Left lung (tissue), 10 donors: Measurements from ENCODE around the gene SSNA1. TPM values are rescaled to one million over a fixed set of nuclear protein-coding genes. Genes with fewer than 3 reads are reported as not detected.

Experiments
- ATAC-seq: fragments of 200-7000 bp; cut with Tn5 transposase; one replicate; pipeline ENCODE4 v1.9.1; 2020; ENCODE audit warnings: moderate library complexity
- DNase-seq, 4 donors: peaks; one replicate each; pipeline ENCODE4 v3.0.0-alpha.2; 2013 to 2020
- H3K27ac ChIP-seq, 2 donors: fragments of 200-600 bp; sonication (generic) in 1 of 2; one replicate each; pipeline versions ENCODE4 v1.5.0 to v1.8.0; 2020 to 2021
- H3K27me3 ChIP-seq, 2 donors: fragments of 200-600 bp; sonication (generic) in 1 of 2; one replicate each; pipeline versions ENCODE4 v1.5.0 to v1.8.0; 2020 to 2021
- H3K36me3 ChIP-seq, 2 donors: fragments of 200-600 bp; sonication (generic) in 1 of 2; one replicate each; pipeline versions ENCODE4 v1.5.0 to v1.8.0; 2020 to 2021
- H3K4me1 ChIP-seq, 2 donors: fragments of 200-600 bp; one replicate each; pipeline ENCODE4 v1.8.0; 2021
- H3K4me3 ChIP-seq, 2 donors: fragments of 200-600 bp; sonication (generic) in 1 of 2; one replicate each; pipeline versions ENCODE4 v1.5.0 to v1.8.0; 2020 to 2021; ENCODE audit warnings: mild to moderate bottlenecking in 1 of 2
- H3K9me3 ChIP-seq, 2 donors: fragments of 200-600 bp; sonication (generic) in 1 of 2; one replicate each; pipeline versions ENCODE4 v1.5.0 to v1.8.0; 2020 to 2021
- CTCF ChIP-seq, 2 donors: fragments of 200-600 bp; sonication (generic) in 1 of 2; IDR thresholded peaks; one replicate each; pipeline versions ENCODE4 v1.5.0 to v1.8.0; 2021; ENCODE audit warnings: antibody characterized with exemption in 2 of 2
- intact Hi-C, 2 donors: fragments of 100-400 bp; cut with DNase I; formaldehyde crosslinking; loops; one replicate each; pipeline versions ENCODE4 v1.11.2 to v1.14.2; 2022
- polyA plus RNA-seq, 6 donors: library from polyadenylated mRNA; unstranded; fragments of 120-200 nt; gene quantifications; one replicate each; pipeline ENCODE4 v1.2.1, GENCODE V29; 2013; ENCODE audit not compliant: insufficient read length in 6 of 6
- total RNA-seq, 2 donors: library from RNA; stranded (reverse); fragmentation: NEBNext Ultra II Directional; extraction: Animal tissue kit (Norgen Biotek cat#: 25700); gene quantifications; one replicate each; pipeline ENCODE4 v1.2.1, GENCODE V29; 2021
- donor health status: DM: no; HTN: yes; CAD: no.
- donor health status: DM: no; HTN: no; CAD: no.

Gene SSNA1
- total and polyA plus RNA-seq, 8 donors: 38.7 to 68.0 (median 53.3) TPM

GRCh38 chr9:137229903-137230704 lies 41.6 kb downstream of the SSNA1 start:
- no peaks in the 10 kb centered on the region for H3K9me3 ChIP-seq
- DNase-seq: no peak
- no peak for ATAC-seq
- no peak for TF ChIP-seq CTCF (IDR thresholded peaks at IDR 0.05)
- intact Hi-C loops: loop anchor here in 1 of 2 donors (2.0 kb wide), 1 partner anchor 107 kb away; no protein-coding TSS in a partner anchor
- peaks cover 3 to 16% of the 10 kb centered on the region in 2 donors for H3K4me1 ChIP-seq
- H3K27ac ChIP-seq: no peak overlapping the region
- H3K36me3 ChIP-seq: no peaks in the 10 kb centered on the region
- peaks cover 0 to 85% of the 10 kb centered on the region in 2 donors for H3K27me3 ChIP-seq
- no peak overlapping the region for H3K4me3 ChIP-seq

GRCh38 chr9:137230705-137231371 lies 42.4 kb downstream of the SSNA1 start, which contains the start of gene SLC34A3:
Gene SLC34A3, plus strand, starts transcription at chr9:137230901. Its CDS starts 802 bp downstream, at chr9:137231703.
- ATAC-seq (no peak), DNase-seq (no peak)
- Histone ChIP-seq H3K27me3 (peaks cover 0 to 92% of the 10 kb centered on the region in 2 donors), H3K27ac (no peak within 1 kb of the TSS), H3K9me3 (no peaks in the 10 kb centered on the region), H3K36me3 (no peaks in the 10 kb centered on the region), H3K4me3 (no peak within 1 kb of the TSS), H3K4me1 (peaks cover 3 to 17% of the 10 kb centered on the region in 2 donors)
- no peak for TF ChIP-seq CTCF (IDR thresholded peaks at IDR 0.05)
- intact Hi-C loops: loop anchor here in 1 of 2 donors (2.0 kb wide), 1 partner anchor 108 kb away; no protein-coding TSS in a partner anchor

GRCh38 chr9:137231372-137232039 lies 43.0 kb downstream of the SSNA1 start:
- H3K4me1 ChIP-seq: peaks cover 6 to 18% of the 10 kb centered on the region in 2 donors
- intact Hi-C loops: loop anchor here in 1 of 2 donors (2.0 kb wide), 1 partner anchor 109 kb away; no protein-coding TSS in a partner anchor
- H3K27me3 ChIP-seq: peaks cover 0 to 94% of the 10 kb centered on the region in 2 donors
- no peak for TF ChIP-seq CTCF (IDR thresholded peaks at IDR 0.05)
- no peak for ATAC-seq
- no peaks in the 10 kb centered on the region for H3K36me3 ChIP-seq
- H3K9me3 ChIP-seq: no peaks in the 10 kb centered on the region
- DNase-seq: no peak
- H3K4me3 ChIP-seq: no peak overlapping the region
- H3K27ac ChIP-seq: no peak overlapping the region

GRCh38 chr9:137232101-137232500 lies 43.6 kb downstream of the SSNA1 start:
- no peak for TF ChIP-seq CTCF (IDR thresholded peaks at IDR 0.05)
- H3K27me3 ChIP-seq: peaks cover 0 to 88% of the 10 kb centered on the region in 2 donors
- ATAC-seq (no peak), DNase-seq (no peak)
- H3K36me3 ChIP-seq: no peaks in the 10 kb centered on the region
- H3K4me1 ChIP-seq: peaks cover 11 to 21% of the 10 kb centered on the region in 2 donors
- no peak overlapping the region for H3K27ac ChIP-seq
- intact Hi-C loops: no loop called here
- H3K9me3 ChIP-seq: no peaks in the 10 kb centered on the region
- H3K4me3 ChIP-seq: no peak overlapping the region
